Measurements from ENCODE around the gene SLC7A14. TPM values are rescaled to one million over a fixed set of nuclear protein-coding genes. Genes with fewer than 3 reads are reported as not detected.

Gene SLC7A14
- total and polyA plus RNA-seq, 4 donors, result 0.01 to 0.06 (median 0.03) TPM; not detected in 1

- Histone ChIP-seq H3K4me3 (no peak overlapping the region), H3K9ac (ENCODE audit: insufficient read depth in 1 of 2, low read length in 2 of 2) (no peak overlapping the region), H3K9me3 (ENCODE audit: control insufficient read depth in 4 of 4, insufficient read depth in 3 of 4, low read length in 3 of 4) (no peaks in the 10 kb centered on the region), H3K27ac (ENCODE audit: low read depth in 1 of 2, low read length in 1 of 2) (no peak overlapping the region), H3K27me3 (ENCODE audit: control insufficient read depth in 3 of 3, insufficient read depth in 3 of 3, low read length in 2 of 3) (no peaks in the 10 kb centered on the region), H3K36me3 (ENCODE audit: control insufficient read depth in 4 of 4, insufficient read depth in 4 of 4, low read length in 4 of 4) (no peaks in the 10 kb centered on the region), H3K4me1 (ENCODE audit: control insufficient read depth in 5 of 5, insufficient read depth in 5 of 5, low read length in 5 of 5) (peaks cover 0 to 16% (median 0%) of the 10 kb centered on the region in 5 donors)
- WGBS, 2 donors, result 81 to 85% methylated on average over 2 of the region's 2 CpGs
- ATAC-seq (ENCODE audit: insufficient read depth, low FRiP score) (no peak), DNase-seq (no peak)
- TF ChIP-seq CTCF (IDR thresholded peaks at IDR 0.05; ENCODE audit: control extremely low read depth, extremely low read depth), result no peak
These were observed 92.1 kb downstream of the SLC7A14 start for GRCh38 chr3:170493712-170494182.

- no peak for TF ChIP-seq CTCF (IDR thresholded peaks at IDR 0.05; ENCODE audit: control extremely low read depth, extremely low read depth)
- WGBS, 2 donors, result 95 to 96% methylated on average over 3 of the region's 3 CpGs
- no peak for ATAC-seq (ENCODE audit: insufficient read depth, low FRiP score)
- DNase-seq, result no peak
- H3K27ac ChIP-seq (ENCODE audit: low read depth in 1 of 2, low read length in 1 of 2), result no peak overlapping the region
- H3K36me3 ChIP-seq (ENCODE audit: control insufficient read depth in 4 of 4, insufficient read depth in 4 of 4, low read length in 4 of 4), result no peaks in the 10 kb centered on the region
- no peak overlapping the region for H3K4me3 ChIP-seq
- no peaks in the 10 kb centered on the region for H3K9me3 ChIP-seq (ENCODE audit: control insufficient read depth in 4 of 4, insufficient read depth in 3 of 4, low read length in 3 of 4)
- no peak overlapping the region for H3K9ac ChIP-seq (ENCODE audit: insufficient read depth in 1 of 2, low read length in 2 of 2)
- H3K4me1 ChIP-seq (ENCODE audit: control insufficient read depth in 5 of 5, insufficient read depth in 5 of 5, low read length in 5 of 5), result peaks cover 0 to 6% (median 0%) of the 10 kb centered on the region in 5 donors
- no peaks in the 10 kb centered on the region for H3K27me3 ChIP-seq (ENCODE audit: control insufficient read depth in 3 of 3, insufficient read depth in 3 of 3, low read length in 2 of 3)
These were observed 94.0 kb downstream of the SLC7A14 start for GRCh38 chr3:170491901-170492300.

GRCh38 chr3:170490828-170491560 lies 94.9 kb downstream of the SLC7A14 start:
- ATAC-seq (ENCODE audit: insufficient read depth, low FRiP score) (no peak), DNase-seq (no peak)
- 92 to 95% methylated on average over 2 of the region's 2 CpGs for WGBS, 2 donors
- Histone ChIP-seq H3K4me3 (no peak overlapping the region), H3K36me3 (ENCODE audit: control insufficient read depth in 4 of 4, insufficient read depth in 4 of 4, low read length in 4 of 4) (no peaks in the 10 kb centered on the region), H3K27me3 (ENCODE audit: control insufficient read depth in 3 of 3, insufficient read depth in 3 of 3, low read length in 2 of 3) (no peaks in the 10 kb centered on the region), H3K27ac (ENCODE audit: low read depth in 1 of 2, low read length in 1 of 2) (no peak overlapping the region), H3K9ac (ENCODE audit: insufficient read depth in 1 of 2, low read length in 2 of 2) (no peak overlapping the region), H3K4me1 (ENCODE audit: control insufficient read depth in 5 of 5, insufficient read depth in 5 of 5, low read length in 5 of 5) (no peaks in the 10 kb centered on the region), H3K9me3 (ENCODE audit: control insufficient read depth in 4 of 4, insufficient read depth in 3 of 4, low read length in 3 of 4) (no peaks in the 10 kb centered on the region)
- no peak for TF ChIP-seq CTCF (IDR thresholded peaks at IDR 0.05; ENCODE audit: control extremely low read depth, extremely low read depth)

Data from lung (tissue), 12 donors.